ENCODE measurements around the gene KDM2A. TPM values are rescaled to one million over a fixed set of nuclear protein-coding genes. Genes with fewer than 3 reads are reported as not detected.

KDM2A gene
- total and polyA plus RNA-seq, 2 of the 13 experiments (the other 11 are each of a cell fraction or from before 2014, with no cell fraction given) = 31.3 to 31.4 TPM

DNA sequence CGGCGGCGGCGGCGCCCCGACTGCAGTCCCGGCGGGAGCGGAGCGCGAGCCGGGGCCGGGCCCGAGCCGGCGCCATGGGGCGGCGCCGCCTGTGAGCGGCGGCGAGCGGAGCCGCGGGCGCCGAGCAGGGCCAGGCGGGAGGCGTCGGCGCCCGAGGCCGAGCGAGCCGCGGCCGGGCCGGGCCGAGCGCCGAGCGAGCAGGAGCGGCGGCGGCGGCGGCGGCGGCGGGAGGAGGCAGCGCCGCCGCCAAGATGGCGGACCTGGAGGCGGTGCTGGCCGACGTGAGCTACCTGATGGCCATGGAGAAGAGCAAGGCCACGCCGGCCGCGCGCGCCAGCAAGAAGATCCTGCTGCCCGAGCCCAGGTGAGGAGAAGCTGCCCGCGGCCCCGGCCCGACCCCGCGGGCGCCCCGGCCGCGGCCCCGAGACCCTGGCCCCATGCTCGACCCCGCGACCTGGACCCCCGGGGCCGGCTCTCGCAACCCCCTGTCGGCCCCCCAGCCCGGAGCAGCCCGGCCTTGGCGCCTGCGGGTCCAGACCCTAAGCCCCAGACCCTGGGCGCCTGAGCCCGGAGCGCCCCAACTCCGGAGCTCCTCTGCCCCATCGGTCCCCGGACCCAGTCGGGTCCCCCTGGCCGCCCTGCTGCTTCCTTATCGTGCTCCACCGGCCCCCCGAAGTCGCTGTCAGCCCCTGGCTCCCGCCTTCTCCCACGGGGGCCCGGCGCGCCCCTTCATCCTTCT, 147.6 kb downstream of the KDM2A start, which contains the start of gene GRK2 (continued):
- TF ChIP-seq RFXAP (CRISPR knock-in tag; IDR thresholded peaks at IDR 0.05; ENCODE audit: borderline replicate concordance) (0 out of 2 replicates have a peak, but pooled peaks have one; percentile 23), SMARCE1 (IDR thresholded peaks at IDR 0.05; ENCODE audit: borderline replicate concordance) (no peak), KLF15 (CRISPR knock-in tag; IDR thresholded peaks at IDR 0.05; ENCODE audit: borderline replicate concordance) (no peak)
- TF ChIP-seq, protein P1, sequence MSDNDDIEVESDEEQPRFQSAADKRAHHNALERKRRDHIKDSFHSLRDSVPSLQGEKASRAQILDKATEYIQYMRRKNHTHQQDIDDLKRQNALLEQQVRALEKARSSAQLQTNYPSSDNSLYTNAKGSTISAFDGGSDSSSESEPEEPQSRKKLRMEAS (IDR thresholded peaks at IDR 0.05) = no peak

DNA sequence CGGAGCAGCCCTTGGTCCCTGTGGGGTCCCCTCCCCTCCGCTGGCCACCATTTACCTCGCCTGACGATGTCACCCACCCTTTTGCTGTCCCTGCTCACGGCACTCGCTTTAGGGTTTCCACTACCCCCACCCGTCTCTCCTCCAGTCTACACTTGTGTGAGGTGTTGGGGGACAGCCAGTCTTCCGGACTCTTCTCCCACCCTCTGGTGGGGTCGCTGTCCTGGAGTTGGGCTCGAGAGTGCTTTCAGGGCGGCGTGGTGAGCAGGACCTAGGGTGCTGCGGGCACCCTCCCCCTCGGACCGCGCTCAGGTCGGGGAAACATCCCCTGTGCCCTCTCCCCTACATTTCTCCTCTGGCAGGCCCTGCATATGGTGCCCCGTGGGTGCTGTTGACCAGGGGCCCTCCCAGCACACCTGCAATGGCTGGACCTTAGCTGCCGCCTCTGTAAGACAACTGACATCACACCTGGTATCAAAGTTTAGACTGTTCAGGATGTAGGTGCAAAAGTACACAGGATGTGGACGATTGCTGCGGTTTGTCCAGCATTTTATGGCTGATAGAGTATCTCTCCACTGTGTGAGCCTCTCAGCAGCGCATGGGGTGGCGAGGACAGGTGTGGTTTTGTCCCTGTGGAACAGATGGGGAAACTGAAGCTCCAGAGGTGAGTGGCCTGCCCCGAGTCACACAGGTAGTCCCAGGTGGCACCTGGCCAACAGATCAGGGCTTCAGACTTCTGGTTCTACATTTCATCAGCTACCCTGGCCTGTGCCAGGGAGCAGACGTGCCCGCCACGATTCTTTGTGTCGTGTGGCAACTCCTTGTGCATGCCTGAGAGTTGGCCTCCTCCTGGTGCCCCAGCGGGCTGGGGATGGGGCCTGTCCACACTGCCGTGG, 148.4 kb downstream of the KDM2A start:
- no peak overlapping the region for H2AFZ ChIP-seq (ENCODE audit: low read length)
- H3K79me2 ChIP-seq (ENCODE audit: insufficient read depth, low read length) = peaks cover 56% of the 10 kb centered on the region
- TSS peak; percentile 55 for BruUV-seq (replicated peaks)
- H3K4me3 ChIP-seq (replicated peaks in 1 of 3; ENCODE audit: insufficient read depth in 1 of 3, low read depth in 2 of 3, low read length in 3 of 3) = peak overlapping the region; percentile 93 to 98 (median 93)
- peaks cover 7 to 43% of the 10 kb centered on the region in 2 experiments for H3K36me3 ChIP-seq (replicated peaks in 1 of 2; ENCODE audit: control insufficient read depth in 1 of 2, insufficient read depth in 2 of 2, low read length in 2 of 2)
- ATAC-seq (peak; percentile 37), DNase-seq (ENCODE audit: low spot score) (peak; percentile 61), FAIRE-seq (peak; percentile 64)
- ChIA-PET POLR2A (interaction anchor here (1.0 to 4.5 kb wide), 5 partner anchors 10 to 87 kb away, joined by 3 to 19 read pairs (median 3); partner anchors contain the start of gene ANKRD13D), CTCF (ENCODE audit: low intra/inter-chr PET ratio, low total read pairs) (interaction anchor here (2.4 kb wide), 1 partner anchor 50 kb away, joined by 25 read pairs; no protein-coding TSS in a partner anchor)
- peak overlapping the region; percentile 90 for H3K4me2 ChIP-seq (ENCODE audit: low read depth, low read length)
- peaks cover 57% of the 10 kb centered on the region for H3K4me1 ChIP-seq (ENCODE audit: insufficient read depth, low read length)
- in situ Hi-C loops (cut with HindIII; ENCODE audit: extremely low pct_ligation_motif_present, low pct_unique_long_range_greater_than_20kb) (no loop called here), intact Hi-C loops (cut with micrococcal nuclease; ENCODE audit: unreplicated experiment) (loop anchor here (1.0 kb wide), 1 partner anchor 22 kb away; the partner anchor contains the start of gene ANKRD13D)
- no peaks in the 10 kb centered on the region for H3K27me3 ChIP-seq (ENCODE audit: control insufficient read depth in 1 of 2, insufficient read depth in 2 of 2, low read length in 2 of 2)
- 26% methylated on average over 25 of the region's 30 CpGs for WGBS (ENCODE audit: low lambda C conversion rate)
- peak overlapping the region; percentile 77 for H3K27ac ChIP-seq (ENCODE audit: extremely low read length, insufficient read depth, low read length)
- H3K9me3 ChIP-seq (ENCODE audit: low read length) = no peaks in the 10 kb centered on the region
- H3K9ac ChIP-seq (ENCODE audit: insufficient read depth, low read depth, low read length) = peak overlapping the region; percentile 83
- peaks cover 21% of the 10 kb centered on the region for H4K20me1 ChIP-seq (ENCODE audit: insufficient read depth, low read length)
- TF ChIP-seq GZF1 (CRISPR knock-in tag; IDR thresholded peaks at IDR 0.05) = 0 out of 2 replicates have a peak, but pooled peaks have one; percentile 19
- TF ChIP-seq ZNF7 (CRISPR knock-in tag; IDR thresholded peaks at IDR 0.05) = peak; percentile 83
- TF ChIP-seq ERF (CRISPR knock-in tag; IDR thresholded peaks at IDR 0.05) = peak; percentile 58; the same call in 1 of the 2 replicates
- TF ChIP-seq BORCS8-MEF2B (CRISPR knock-in tag; IDR thresholded peaks at IDR 0.05) = peak; percentile 40; the same call in 1 of the 2 replicates
- 0 out of 2 replicates have a peak, but pooled peaks have one; percentile 26 for TF ChIP-seq ZIK1 (CRISPR knock-in tag; IDR thresholded peaks at IDR 0.05; ENCODE audit: borderline replicate concordance, low read depth)
- TF ChIP-seq ZNF136 (CRISPR knock-in tag; IDR thresholded peaks at IDR 0.05; ENCODE audit: low read depth) = peak; percentile 74; the same call in 1 of the 2 replicates
- 0 out of 2 replicates have a peak, but pooled peaks have one; percentile 46 for TF ChIP-seq ZNF703 (CRISPR knock-in tag; IDR thresholded peaks at IDR 0.05; ENCODE audit: borderline replicate concordance)
- TF ChIP-seq, protein P2, sequence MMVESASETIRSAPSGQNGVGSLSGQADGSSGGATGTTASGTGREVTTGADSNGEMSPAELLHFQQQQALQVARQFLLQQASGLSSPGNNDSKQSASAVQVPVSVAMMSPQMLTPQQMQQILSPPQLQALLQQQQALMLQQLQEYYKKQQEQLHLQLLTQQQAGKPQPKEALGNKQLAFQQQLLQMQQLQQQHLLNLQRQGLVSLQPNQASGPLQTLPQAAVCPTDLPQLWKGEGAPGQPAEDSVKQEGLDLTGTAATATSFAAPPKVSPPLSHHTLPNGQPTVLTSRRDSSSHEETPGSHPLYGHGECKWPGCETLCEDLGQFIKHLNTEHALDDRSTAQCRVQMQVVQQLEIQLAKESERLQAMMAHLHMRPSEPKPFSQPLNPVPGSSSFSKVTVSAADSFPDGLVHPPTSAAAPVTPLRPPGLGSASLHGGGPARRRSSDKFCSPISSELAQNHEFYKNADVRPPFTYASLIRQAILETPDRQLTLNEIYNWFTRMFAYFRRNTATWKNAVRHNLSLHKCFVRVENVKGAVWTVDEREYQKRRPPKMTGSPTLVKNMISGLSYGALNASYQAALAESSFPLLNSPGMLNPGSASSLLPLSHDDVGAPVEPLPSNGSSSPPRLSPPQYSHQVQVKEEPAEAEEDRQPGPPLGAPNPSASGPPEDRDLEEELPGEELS (CRISPR knock-in tag; IDR thresholded peaks at IDR 0.05) = peak; percentile 33; the same call in 1 of the 2 replicates
